Right lobe of liver (tissue), 4 donors: ENCODE results near the gene CENPM.

ENCODE experiments used
- POLR2A ChIP-seq: fragments of 450-650 bp; IDR thresholded peaks from one replicate; pipeline ENCODE4 v1.6.1; 2017; ENCODE audit warnings: antibody characterized with exemption, mild to moderate bottlenecking
- TF ChIP-seq, protein P1 (sequence below), 4 donors: fragments of 200-600 bp in 3 of 4; fragments of 450-650 bp in 1 of 4; IDR thresholded peaks; one replicate each; pipeline versions ENCODE4 v1.5.1 to v1.8.0; 2016 to 2022; ENCODE audit warnings: antibody characterized with exemption in 4 of 4, mild to moderate bottlenecking in 2 of 4
- donor health status: DM: no; HTN: no; CAD: no.
- donor health status: DM: no; HTN: no; CAD: no.
- donor health status: DM: no; HTN: yes; CAD: no.

DNA sequence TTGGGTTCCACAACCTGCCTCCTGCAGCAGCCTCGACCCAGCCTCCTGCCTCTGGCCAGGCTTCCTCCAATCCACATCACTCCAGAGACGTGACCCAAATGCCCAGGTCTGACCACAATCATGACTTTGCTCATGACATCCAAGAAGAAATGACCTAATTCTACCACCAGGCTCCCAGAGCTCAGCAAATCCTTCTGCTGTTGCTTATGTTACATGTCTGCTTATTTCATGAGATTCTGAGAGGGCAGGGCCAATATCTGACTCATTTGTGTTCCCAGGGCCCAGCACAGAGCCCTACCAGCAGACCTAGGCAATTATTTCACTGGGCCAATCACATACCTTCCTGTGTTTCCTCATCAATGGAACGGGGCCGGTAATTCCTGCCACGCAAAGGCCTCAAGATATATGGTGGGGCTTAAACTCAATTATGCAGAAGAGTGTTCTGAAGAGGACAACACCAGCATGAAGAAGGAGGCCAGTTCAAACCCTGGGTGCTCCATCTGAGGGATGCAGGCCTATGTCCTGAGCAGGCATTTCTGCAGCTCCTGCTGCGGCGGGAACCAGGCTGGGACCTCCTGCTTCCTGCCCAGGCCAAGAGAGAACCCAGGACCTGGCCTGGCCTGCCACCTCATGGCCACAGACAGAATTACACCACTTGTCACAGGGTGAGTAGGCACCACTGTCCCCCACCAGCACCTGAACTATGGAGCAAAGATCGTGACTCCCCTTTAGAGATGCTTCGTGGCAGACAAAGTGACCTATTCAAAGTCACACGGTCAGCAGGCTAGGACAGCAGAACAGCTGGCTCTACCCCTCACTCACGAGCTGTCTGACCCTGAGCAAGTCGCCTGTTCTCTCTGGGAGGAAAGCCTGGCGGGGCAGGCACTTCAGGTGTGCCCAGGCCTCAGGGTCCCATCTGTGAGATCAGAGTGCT, 5.9 kb downstream of the CENPM start:
- TF ChIP-seq POLR2A: no peak
- TF ChIP-seq, protein P1, sequence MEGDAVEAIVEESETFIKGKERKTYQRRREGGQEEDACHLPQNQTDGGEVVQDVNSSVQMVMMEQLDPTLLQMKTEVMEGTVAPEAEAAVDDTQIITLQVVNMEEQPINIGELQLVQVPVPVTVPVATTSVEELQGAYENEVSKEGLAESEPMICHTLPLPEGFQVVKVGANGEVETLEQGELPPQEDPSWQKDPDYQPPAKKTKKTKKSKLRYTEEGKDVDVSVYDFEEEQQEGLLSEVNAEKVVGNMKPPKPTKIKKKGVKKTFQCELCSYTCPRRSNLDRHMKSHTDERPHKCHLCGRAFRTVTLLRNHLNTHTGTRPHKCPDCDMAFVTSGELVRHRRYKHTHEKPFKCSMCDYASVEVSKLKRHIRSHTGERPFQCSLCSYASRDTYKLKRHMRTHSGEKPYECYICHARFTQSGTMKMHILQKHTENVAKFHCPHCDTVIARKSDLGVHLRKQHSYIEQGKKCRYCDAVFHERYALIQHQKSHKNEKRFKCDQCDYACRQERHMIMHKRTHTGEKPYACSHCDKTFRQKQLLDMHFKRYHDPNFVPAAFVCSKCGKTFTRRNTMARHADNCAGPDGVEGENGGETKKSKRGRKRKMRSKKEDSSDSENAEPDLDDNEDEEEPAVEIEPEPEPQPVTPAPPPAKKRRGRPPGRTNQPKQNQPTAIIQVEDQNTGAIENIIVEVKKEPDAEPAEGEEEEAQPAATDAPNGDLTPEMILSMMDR (IDR thresholded peaks at IDR 0.05): peak; percentile 90 to 97 (median 92)
